HepG2 (cell line): ENCODE measurements around the gene MED1. TPM values are rescaled to one million over a fixed set of nuclear protein-coding genes. Genes with fewer than 3 reads are reported as not detected.

Experiments
- ATAC-seq: fragments of 200-7000 bp; cut with Tn5 transposase; 3 replicates; pipeline ENCODE4 v1.9.1; 2020; ENCODE audit warnings: mild to moderate bottlenecking, moderate library complexity
- BruUV-seq: library from RNA; stranded (reverse); fragments of 400-500 nt; replicated peaks from 2 replicates; lab custom pipeline; 2021; lab: Mats Ljungman, UMichigan
- CTCF ChIA-PET: fragments of 300-600 bp; formaldehyde crosslinking; extraction: SDS; loops from one replicate; lab custom pipeline; 2021; ENCODE audit warnings: low total read pairs, inconsistent platforms, low intra/inter-chr PET ratio; lab: Yijun Ruan, JAX
- POLR2A ChIA-PET: fragments of 350-600 bp; sonication (Branson Sonifier 250); formaldehyde crosslinking; loops from one replicate; lab custom pipeline; 2020; ENCODE audit warnings: antibody characterized with exemption, inconsistent platforms; lab: Yijun Ruan, JAX
- DNase-seq: peaks from one replicate; pipeline ENCODE4 v3.0.0-alpha.2; 2015; ENCODE audit warnings: low spot score
- FAIRE-seq: peaks from 3 replicates; lab custom pipeline; 2011; peaks lifted over from hg19 to GRCh38; lab: Jason Lieb, UNC
- H2AFZ ChIP-seq: one replicate; pipeline ENCODE4 v1.6.1; 2011; ENCODE audit warnings: low read length, inconsistent platforms
- H3K27ac ChIP-seq: fragments of 300-600 bp; 3 replicates; pipeline ENCODE4 v1.8.0; 2011; ENCODE audit warnings: mixed run types, mild to moderate bottlenecking, mixed read lengths, low read length, inconsistent platforms; ENCODE audit not compliant: insufficient read depth; ENCODE audit errors: extremely low read length
- H3K27me3 ChIP-seq, 2 experiments: fragments of 200-600 bp in 1 of 2; 2 replicates in 1 of 2; 3 replicates in 1 of 2; pipeline versions ENCODE4 v1.6.0 to v1.8.0; 2011; ENCODE audit warnings: low read length in 2 of 2, mild to moderate bottlenecking in 2 of 2, moderate library complexity in 2 of 2, inconsistent platforms in 1 of 2; ENCODE audit not compliant: insufficient read depth in 2 of 2, control insufficient read depth in 1 of 2
- H3K36me3 ChIP-seq, 2 experiments: fragments of 200-600 bp in 1 of 2; replicated peaks in 1 of 2; 2 replicates in 1 of 2; 3 replicates in 1 of 2; pipeline versions ENCODE4 v1.5.1 to v1.8.0; 2011; ENCODE audit warnings: low read length in 2 of 2, inconsistent platforms in 1 of 2; ENCODE audit not compliant: insufficient read depth in 2 of 2, control insufficient read depth in 1 of 2
- H3K4me1 ChIP-seq: 2 replicates; pipeline ENCODE4 v1.5.1; 2012; ENCODE audit warnings: low read length, inconsistent platforms; ENCODE audit not compliant: insufficient read depth
- H3K4me2 ChIP-seq: 2 replicates; pipeline ENCODE4 v1.6.0; 2011; ENCODE audit warnings: low read depth, low read length, inconsistent platforms
- H3K4me3 ChIP-seq, 3 experiments: fragments of 200-600 bp in 1 of 3; sonication (generic), shearing (Covaris generic) in 1 of 3; replicated peaks in 1 of 3; 2 replicates each; pipeline ENCODE4 v1.5.1; 2011 to 2016; ENCODE audit warnings: low read length in 3 of 3, inconsistent platforms in 2 of 3, low read depth in 2 of 3, mild to moderate bottlenecking in 2 of 3, control low read depth in 1 of 3, mixed read lengths in 1 of 3; ENCODE audit not compliant: insufficient read depth in 1 of 3
- H3K79me2 ChIP-seq: one replicate; pipeline ENCODE4 v1.6.1; 2011; ENCODE audit warnings: low read length, inconsistent platforms; ENCODE audit not compliant: insufficient read depth
- H3K9ac ChIP-seq: 2 replicates; pipeline ENCODE4 v1.6.0; 2011; ENCODE audit warnings: mild to moderate bottlenecking, low read depth, low read length, inconsistent platforms; ENCODE audit not compliant: insufficient read depth
- H3K9me3 ChIP-seq: 2 replicates; pipeline ENCODE4 v1.5.1; 2012; ENCODE audit warnings: mild to moderate bottlenecking, low read length
- H4K20me1 ChIP-seq: 2 replicates; pipeline ENCODE4 v1.6.0; 2011; ENCODE audit warnings: inconsistent platforms, mild to moderate bottlenecking, low read length, moderate library complexity; ENCODE audit not compliant: insufficient read depth
- AHDC1 ChIP-seq: sonication (generic); formaldehyde crosslinking; IDR thresholded peaks from 2 replicates; pipeline ENCODE4 v1.5.1; 2020; ENCODE audit warnings: mild to moderate bottlenecking, missing genetic modification reagents, borderline replicate concordance
- ARID2 ChIP-seq: sonication (generic); formaldehyde crosslinking; IDR thresholded peaks from 2 replicates; pipeline ENCODE4 v1.8.1; 2022; ENCODE audit warnings: mild to moderate bottlenecking, missing genetic modification reagents, borderline replicate concordance
- EZH2 ChIP-seq: conservative IDR thresholded peaks from 2 replicates; pipeline ENCODE4 v1.6.1; 2012; ENCODE audit warnings: mild to moderate bottlenecking, low read depth, low read length, moderate library complexity
- HOXA7 ChIP-seq: sonication (generic); formaldehyde crosslinking; IDR thresholded peaks from 2 replicates; pipeline ENCODE4 v1.8.1; 2022; ENCODE audit warnings: mild to moderate bottlenecking, missing genetic modification reagents, moderate library complexity
- KAT8 ChIP-seq: IDR thresholded peaks from 2 replicates; pipeline ENCODE4 v1.6.1; 2016; ENCODE audit warnings: missing genetic modification reagents, missing compliant biosample characterization
- U2AF2 ChIP-seq: fragments of 200-400 bp; formaldehyde crosslinking; IDR thresholded peaks from 2 replicates; pipeline ENCODE4 v1.6.1; 2017; ENCODE audit warnings: low read depth, mild to moderate bottlenecking, low read length
- ZNF234 ChIP-seq: sonication (generic); formaldehyde crosslinking; conservative IDR thresholded peaks from 2 replicates; pipeline ENCODE4 v1.5.1; 2020; ENCODE audit warnings: mild to moderate bottlenecking, missing genetic modification reagents
- ZNF260 ChIP-seq: sonication (generic); formaldehyde crosslinking; IDR thresholded peaks from 2 replicates; pipeline ENCODE4 v1.4.0; 2020; ENCODE audit warnings: missing genetic modification reagents, low read depth, mild to moderate bottlenecking, borderline replicate concordance
- ZNF343 ChIP-seq: sonication (generic); formaldehyde crosslinking; IDR thresholded peaks from 2 replicates; pipeline ENCODE4 v1.4.0; 2020; ENCODE audit warnings: mild to moderate bottlenecking, missing genetic modification reagents
- ZNF407 ChIP-seq: sonication (generic); formaldehyde crosslinking; IDR thresholded peaks from one replicate; pipeline ENCODE4 v1.5.1; 2020; ENCODE audit warnings: mild to moderate bottlenecking, missing genetic modification reagents; ENCODE audit errors: not compliant biosample characterization
- ZNF720 ChIP-seq: sonication (generic); formaldehyde crosslinking; IDR thresholded peaks from 2 replicates; pipeline ENCODE4 v1.4.0; 2020; ENCODE audit warnings: missing genetic modification reagents
- WGBS: methylation state at CpG from one replicate; pipeline ENCODE4 v1.1.6; 2017; ENCODE audit warnings: low lambda C conversion rate; 5-methylcytosine and 5-hydroxymethylcytosine counted together
- in situ Hi-C: cut with HindIII; loops from 2 replicates; pipeline ENCODE4 v1.10.0; 2017; ENCODE audit warnings: low pct_unique_long_range_greater_than_20kb; ENCODE audit not compliant: extremely low pct_ligation_motif_present
- intact Hi-C: fragments of 100-400 bp; cut with micrococcal nuclease; formaldehyde crosslinking; loops from one replicate; pipeline ENCODE4 v1.10.0; 2022; ENCODE audit not compliant: unreplicated experiment
- polyA plus RNA-seq, 8 experiments: library from polyadenylated mRNA; depleted of rRNA in 3 of 8; stranded (reverse) in 7 of 8; unstranded in 1 of 8; fragments of >200 nt; fragmentation: Illumina TruSeq in 4 of 8; extraction: Trizol in 4 of 8; gene quantifications; 2 replicates each; pipeline versions ENCODE4 v1.2.1 to v1.2.3, GENCODE V29; 2011 to 2016; ENCODE audit warnings: low read depth in 4 of 8, missing spikeins in 1 of 8, mixed read lengths in 1 of 8; ENCODE audit not compliant: insufficient read depth in 1 of 8
- total RNA-seq, 5 experiments: library from RNA; depleted of rRNA; stranded (reverse); fragments of >200 nt; fragmentation: Illumina TruSeq; extraction: Trizol; gene quantifications; 2 replicates each; pipeline ENCODE4 v1.2.3, GENCODE V29; 2016; ENCODE audit warnings: low read depth in 1 of 5

Gene MED1
- total and polyA plus RNA-seq, 2 of the 13 experiments (the other 11 are each of a cell fraction or from before 2014, with no cell fraction given): 37.5 to 40.1 TPM

- no peaks in the 10 kb centered on the region for H3K4me1 ChIP-seq
- POLR2A ChIA-PET: no interaction called here
- peaks cover 6% of the 10 kb centered on the region for H4K20me1 ChIP-seq
- H3K4me3 ChIP-seq: no peak overlapping the region
- intact Hi-C loops: no loop called here
- FAIRE-seq: no peak
- no peak overlapping the region for H2AFZ ChIP-seq
- no peaks in the 10 kb centered on the region for H3K36me3 ChIP-seq
- H3K4me2 ChIP-seq: no peak overlapping the region
- ATAC-seq: no peak
- BruUV-seq: no TSS peak
- no peak for DNase-seq
- no peak overlapping the region for H3K9ac ChIP-seq
- 94% methylated on average over 2 of the region's 2 CpGs for WGBS
- no peaks in the 10 kb centered on the region; a peak in 1 of 5 replicates for H3K27me3 ChIP-seq
- in situ Hi-C loops: no loop called here
- peaks cover 2% of the 10 kb centered on the region for H3K79me2 ChIP-seq
- CTCF ChIA-PET: no interaction called here
- H3K27ac ChIP-seq: no peak overlapping the region
- no peaks in the 10 kb centered on the region for H3K9me3 ChIP-seq
- no peak for TF ChIP-seq HOXA7 (CRISPR knock-in tag)
- no peak for TF ChIP-seq U2AF2
- TF ChIP-seq KAT8: no peak
- no peak for TF ChIP-seq ZNF720 (CRISPR knock-in tag)
- TF ChIP-seq ZNF234 (CRISPR knock-in tag): no peak
- no peak for TF ChIP-seq AHDC1 (CRISPR knock-in tag)
- no peak for TF ChIP-seq ZNF260
- TF ChIP-seq ZNF407 (CRISPR knock-in tag): no peak
- TF ChIP-seq ARID2: no peak
- TF ChIP-seq EZH2: no peak
- no peak for TF ChIP-seq ZNF343 (CRISPR knock-in tag)
Observed at GRCh38 chr17:39380144-39380543, 70.9 kb downstream of the MED1 start.
